NAMALWA (cell line): Measurements from ENCODE around the gene PBX3.

Experiments
- DNase-seq: peaks from one replicate; pipeline ENCODE4 v3.0.0-alpha.2; 2015; ENCODE audit warnings: low spot score

PBX3 gene

GRCh38 chr9:125747053-125747764 is at the start of gene PBX3:
Gene PBX3 (plus strand): TSS chr9:125747373.
- DNase-seq = peak; percentile 55

GRCh38 chr9:125699870-125700269 is 47.3 kb upstream of the PBX3 start:
- DNase-seq = no peak

GRCh38 chr9:125700791-125701190 is 46.4 kb upstream of the PBX3 start:
- DNase-seq = no peak

GRCh38 chr9:125701351-125701750 is 45.8 kb upstream of the PBX3 start:
- DNase-seq = no peak

GRCh38 chr9:125703662-125704061 is 43.5 kb upstream of the PBX3 start:
- DNase-seq = no peak

- no peak for DNase-seq
These were observed 41.3 kb upstream of the PBX3 start for GRCh38 chr9:125705893-125706292.

GRCh38 chr9:125706651-125707471 is 40.3 kb upstream of the PBX3 start, which contains the start of gene MAPKAP1:
Gene MAPKAP1 (minus strand): TSS chr9:125707208. CDS start chr9:125672574, 34,634 bp downstream.
- DNase-seq = peak; percentile 96

- peak; percentile 8 for DNase-seq
These were observed 39.7 kb upstream of the PBX3 start for GRCh38 chr9:125707472-125707804.

GRCh38 chr9:125726456-125727132 is 20.6 kb upstream of the PBX3 start:
- no peak for DNase-seq

- no peak for DNase-seq
These were observed 17.0 kb upstream of the PBX3 start for GRCh38 chr9:125730168-125730567.

- DNase-seq = no peak
These were observed 14.6 kb upstream of the PBX3 start for GRCh38 chr9:125732562-125732961.

GRCh38 chr9:125739436-125739835 is 7.7 kb upstream of the PBX3 start:
- no peak for DNase-seq

GRCh38 chr9:125742657-125743056 is 4.5 kb upstream of the PBX3 start:
- no peak for DNase-seq

- no peak for DNase-seq
These were observed 3.3 kb upstream of the PBX3 start for GRCh38 chr9:125743682-125744428.

GRCh38 chr9:125744616-125745015 is 2.6 kb upstream of the PBX3 start:
- no peak for DNase-seq

- no peak for DNase-seq
These were observed 2.2 kb upstream of the PBX3 start for GRCh38 chr9:125745018-125745417.

- DNase-seq = no peak
These were observed 1.5 kb upstream of the PBX3 start for GRCh38 chr9:125745682-125746016.

GRCh38 chr9:125746017-125746773 is 978 bp upstream of the PBX3 start:
- DNase-seq = peak; percentile 98

- no peak for DNase-seq
These were observed 460 bp upstream of the PBX3 start for GRCh38 chr9:125746774-125747052.

- DNase-seq = peak; percentile 22
These were observed 732 bp downstream of the PBX3 start for GRCh38 chr9:125747765-125748445.

- DNase-seq = no peak
These were observed 1.4 kb downstream of the PBX3 start for GRCh38 chr9:125748446-125749099.
